ENCODE measurements around the gene MICOS13.

Gene MICOS13

DNA sequence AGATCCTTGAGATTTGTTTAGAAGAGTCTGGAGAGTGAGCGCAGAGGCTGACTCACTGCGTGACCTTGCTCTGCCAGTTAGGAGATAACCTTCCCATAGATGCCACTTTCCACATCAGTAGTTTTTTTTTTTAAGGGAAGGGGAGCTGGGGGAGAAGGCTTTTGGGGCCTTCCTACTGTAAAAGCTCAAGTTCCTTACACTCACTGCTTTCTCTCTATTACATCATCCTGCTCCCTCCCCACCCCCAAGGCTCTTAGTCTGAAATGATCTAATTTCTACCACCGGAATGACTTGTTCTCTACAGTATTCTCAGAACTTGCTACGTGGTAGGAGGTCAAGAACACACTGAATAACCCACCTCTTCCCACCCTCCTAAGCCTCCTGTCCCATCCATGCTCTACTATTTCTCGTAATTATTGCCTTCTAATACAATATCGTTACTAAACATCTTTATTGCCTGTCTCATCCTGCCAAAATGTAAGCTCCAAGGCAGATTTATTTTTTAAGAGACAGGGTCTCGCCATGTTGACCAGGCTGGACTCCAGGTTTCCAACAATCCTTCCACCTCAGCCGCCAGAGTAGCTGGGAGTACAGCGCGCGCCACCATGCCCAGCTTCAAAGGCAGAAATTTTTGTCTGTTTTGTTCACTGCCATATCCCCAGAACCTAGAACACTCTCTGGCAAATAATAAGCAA, 38.4 kb upstream of the MICOS13 start:
- Histone ChIP-seq H3K27ac (peak overlapping the region; percentile 97), H3K36me3 (peaks cover 33% of the 10 kb centered on the region), H3K4me3 (ENCODE audit: low read depth, low read length) (peak overlapping the region; percentile 99), H3K27me3 (ENCODE audit: insufficient read depth, low read depth, severe bottlenecking) (no peaks in the 10 kb centered on the region), H3K9me3 (ENCODE audit: severe bottlenecking) (no peaks in the 10 kb centered on the region)
- TF ChIP-seq, protein P1, sequence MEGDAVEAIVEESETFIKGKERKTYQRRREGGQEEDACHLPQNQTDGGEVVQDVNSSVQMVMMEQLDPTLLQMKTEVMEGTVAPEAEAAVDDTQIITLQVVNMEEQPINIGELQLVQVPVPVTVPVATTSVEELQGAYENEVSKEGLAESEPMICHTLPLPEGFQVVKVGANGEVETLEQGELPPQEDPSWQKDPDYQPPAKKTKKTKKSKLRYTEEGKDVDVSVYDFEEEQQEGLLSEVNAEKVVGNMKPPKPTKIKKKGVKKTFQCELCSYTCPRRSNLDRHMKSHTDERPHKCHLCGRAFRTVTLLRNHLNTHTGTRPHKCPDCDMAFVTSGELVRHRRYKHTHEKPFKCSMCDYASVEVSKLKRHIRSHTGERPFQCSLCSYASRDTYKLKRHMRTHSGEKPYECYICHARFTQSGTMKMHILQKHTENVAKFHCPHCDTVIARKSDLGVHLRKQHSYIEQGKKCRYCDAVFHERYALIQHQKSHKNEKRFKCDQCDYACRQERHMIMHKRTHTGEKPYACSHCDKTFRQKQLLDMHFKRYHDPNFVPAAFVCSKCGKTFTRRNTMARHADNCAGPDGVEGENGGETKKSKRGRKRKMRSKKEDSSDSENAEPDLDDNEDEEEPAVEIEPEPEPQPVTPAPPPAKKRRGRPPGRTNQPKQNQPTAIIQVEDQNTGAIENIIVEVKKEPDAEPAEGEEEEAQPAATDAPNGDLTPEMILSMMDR (IDR thresholded peaks at IDR 0.05; ENCODE audit: low read depth, low read length) = no peak
- DNase-seq = no peak

DNA sequence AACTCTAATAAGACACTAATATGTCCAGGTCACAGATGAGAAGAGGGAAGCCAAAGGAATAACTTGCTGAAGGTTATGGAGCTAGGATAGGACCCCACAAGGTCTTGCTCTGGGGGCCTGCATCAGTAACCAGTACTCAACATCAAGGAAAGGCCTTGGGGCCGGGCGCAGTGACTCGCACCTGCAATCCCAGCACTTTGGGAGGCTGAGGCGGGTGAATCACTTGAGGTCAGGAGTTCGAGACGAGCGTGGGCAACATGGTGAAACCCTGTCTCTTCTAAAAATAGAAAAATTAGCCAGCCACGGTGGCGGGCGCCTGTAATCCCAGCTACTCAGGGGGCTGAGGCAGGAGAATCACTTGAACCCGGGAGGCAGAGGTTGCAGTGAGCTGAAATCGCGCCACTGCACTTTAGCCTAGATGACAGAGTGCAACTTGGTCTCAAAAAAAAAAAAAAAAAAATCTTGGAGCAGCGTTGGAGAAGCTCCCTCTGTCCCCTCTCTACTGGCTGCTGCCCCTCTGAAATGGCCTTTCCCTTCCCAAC, 37.8 kb upstream of the MICOS13 start:
- H3K36me3 ChIP-seq = peaks cover 40% of the 10 kb centered on the region
- H3K27me3 ChIP-seq (ENCODE audit: insufficient read depth, low read depth, severe bottlenecking) = no peaks in the 10 kb centered on the region
- DNase-seq = no peak
- H3K4me3 ChIP-seq (ENCODE audit: low read depth, low read length) = peak overlapping the region; percentile 99; the same call in 1 of the 2 replicates
- H3K9me3 ChIP-seq (ENCODE audit: severe bottlenecking) = no peaks in the 10 kb centered on the region
- H3K27ac ChIP-seq = no peak overlapping the region
- TF ChIP-seq, protein P1 (IDR thresholded peaks at IDR 0.05; ENCODE audit: low read depth, low read length) = no peak

- no peaks in the 10 kb centered on the region for H3K27me3 ChIP-seq (ENCODE audit: insufficient read depth, low read depth, severe bottlenecking)
- no peak overlapping the region for H3K4me3 ChIP-seq (ENCODE audit: low read depth, low read length)
- DNase-seq = no peak
- peaks cover 46% of the 10 kb centered on the region for H3K36me3 ChIP-seq
- H3K27ac ChIP-seq = no peak overlapping the region
- TF ChIP-seq, protein P1 (IDR thresholded peaks at IDR 0.05; ENCODE audit: low read depth, low read length) = no peak
- H3K9me3 ChIP-seq (ENCODE audit: severe bottlenecking) = no peaks in the 10 kb centered on the region
These were observed 37.1 kb upstream of the MICOS13 start for GRCh38 chr19:5717215-5717935.

- no peaks in the 10 kb centered on the region for H3K9me3 ChIP-seq (ENCODE audit: severe bottlenecking)
- H3K27me3 ChIP-seq (ENCODE audit: insufficient read depth, low read depth, severe bottlenecking) = no peaks in the 10 kb centered on the region
- no peak overlapping the region for H3K27ac ChIP-seq
- peaks cover 69% of the 10 kb centered on the region for H3K36me3 ChIP-seq
- TF ChIP-seq, protein P1 (IDR thresholded peaks at IDR 0.05; ENCODE audit: low read depth, low read length) = no peak
- no peak overlapping the region for H3K4me3 ChIP-seq (ENCODE audit: low read depth, low read length)
- DNase-seq = no peak
These were observed 34.5 kb upstream of the MICOS13 start for GRCh38 chr19:5714816-5715215.

DNA sequence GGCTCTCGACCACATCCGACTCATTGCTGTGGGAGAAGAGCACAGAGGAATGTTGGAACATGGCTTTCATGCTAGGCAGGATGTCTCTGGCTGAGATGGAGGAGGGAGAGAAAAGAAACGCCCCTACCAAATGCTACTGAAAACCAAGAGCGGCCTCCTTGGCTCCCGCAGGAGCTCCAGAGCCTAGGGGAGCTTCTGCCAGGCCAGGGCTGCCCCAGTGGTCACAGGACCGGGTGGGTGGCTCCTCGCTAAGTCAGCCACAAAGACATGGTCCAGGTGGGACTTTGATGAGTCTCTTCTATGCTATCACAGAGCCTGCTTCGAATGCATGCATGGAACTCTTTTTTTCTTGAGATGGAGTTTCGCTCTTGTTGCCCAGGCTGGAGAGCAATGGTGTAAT, 32.9 kb upstream of the MICOS13 start:
- H3K27ac ChIP-seq = no peak overlapping the region
- peaks cover 77% of the 10 kb centered on the region for H3K36me3 ChIP-seq
- no peaks in the 10 kb centered on the region for H3K27me3 ChIP-seq (ENCODE audit: insufficient read depth, low read depth, severe bottlenecking)
- no peak overlapping the region for H3K4me3 ChIP-seq (ENCODE audit: low read depth, low read length)
- DNase-seq = no peak
- TF ChIP-seq, protein P1 (IDR thresholded peaks at IDR 0.05; ENCODE audit: low read depth, low read length) = no peak
- no peaks in the 10 kb centered on the region for H3K9me3 ChIP-seq (ENCODE audit: severe bottlenecking)
